Mucosa of stomach (tissue), 1 donor: ENCODE measurements around the gene IMP3.
"Not testable (repeated sequence)": the region's sequence is repeated elsewhere in the genome, so short reads cannot be mapped to it uniquely, and the experiment has no call there.

ENCODE experiments used
- H3K27me3 ChIP-seq: one replicate; pipeline ENCODE4 v1.7.0; 2013; ENCODE audit warnings: mild to moderate bottlenecking, low read length; ENCODE audit not compliant: control insufficient read depth, insufficient read depth
- H3K36me3 ChIP-seq: one replicate; pipeline ENCODE4 v1.7.0; 2013; ENCODE audit warnings: low read length; ENCODE audit not compliant: control insufficient read depth, insufficient read depth
- H3K4me1 ChIP-seq: one replicate; pipeline ENCODE4 v1.7.0; 2013; ENCODE audit warnings: mild to moderate bottlenecking, low read length; ENCODE audit not compliant: control insufficient read depth, insufficient read depth
- H3K4me3 ChIP-seq: one replicate; pipeline ENCODE4 v1.7.0; 2013; ENCODE audit warnings: low read length
- H3K9ac ChIP-seq: one replicate; pipeline ENCODE4 v1.7.0; 2013; ENCODE audit warnings: mild to moderate bottlenecking, low read length, moderate library complexity
- H3K9me3 ChIP-seq: one replicate; pipeline ENCODE4 v1.7.0; 2013; ENCODE audit warnings: mild to moderate bottlenecking, low read length, moderate library complexity; ENCODE audit not compliant: control insufficient read depth
- donor health status: Pancreatic carcinoma.

IMP3 gene, protein sequence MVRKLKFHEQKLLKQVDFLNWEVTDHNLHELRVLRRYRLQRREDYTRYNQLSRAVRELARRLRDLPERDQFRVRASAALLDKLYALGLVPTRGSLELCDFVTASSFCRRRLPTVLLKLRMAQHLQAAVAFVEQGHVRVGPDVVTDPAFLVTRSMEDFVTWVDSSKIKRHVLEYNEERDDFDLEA

GRCh38 chr15:75639709-75640482 lies at the start of gene IMP3:
IMP3 (minus strand) TSS chr15:75640224; CDS start chr15:75640168, 56 bp downstream.
- Histone ChIP-seq H3K36me3 (no peaks in the 10 kb centered on the region), H3K4me3 (peak within 1 kb of the TSS; percentile 52), H3K4me1 (peaks cover 31% of the 10 kb centered on the region), H3K27me3 (no peaks in the 10 kb centered on the region), H3K9me3 (no peaks in the 10 kb centered on the region), H3K9ac (peak within 1 kb of the TSS; percentile 91)

DNA sequence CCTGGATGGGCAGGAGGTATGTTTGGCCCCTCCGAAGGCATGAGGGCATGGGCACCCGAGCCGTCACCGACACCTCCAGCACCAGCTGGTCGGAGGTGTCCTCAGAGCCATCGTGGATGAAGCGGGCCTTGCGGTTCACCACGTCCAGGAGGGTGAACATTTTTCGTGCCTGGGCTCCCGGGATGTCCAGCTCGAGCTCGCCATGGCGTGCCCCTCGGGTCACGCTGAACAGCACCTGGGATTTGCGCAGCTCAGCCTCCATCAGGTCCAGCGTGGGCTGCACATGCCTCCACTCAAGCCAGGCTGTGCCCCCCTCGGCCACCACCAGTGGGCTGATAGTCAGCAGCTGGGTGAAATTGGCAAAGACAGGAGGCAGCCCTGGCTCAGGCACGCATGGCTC lies 49.4 kb upstream of the IMP3 start:
- not testable (repeated sequence) for H3K36me3 ChIP-seq, H3K9ac ChIP-seq, H3K27me3 ChIP-seq, H3K4me3 ChIP-seq, H3K9me3 ChIP-seq
- peaks cover 13% of the 10 kb centered on the region for H3K4me1 ChIP-seq

DNA sequence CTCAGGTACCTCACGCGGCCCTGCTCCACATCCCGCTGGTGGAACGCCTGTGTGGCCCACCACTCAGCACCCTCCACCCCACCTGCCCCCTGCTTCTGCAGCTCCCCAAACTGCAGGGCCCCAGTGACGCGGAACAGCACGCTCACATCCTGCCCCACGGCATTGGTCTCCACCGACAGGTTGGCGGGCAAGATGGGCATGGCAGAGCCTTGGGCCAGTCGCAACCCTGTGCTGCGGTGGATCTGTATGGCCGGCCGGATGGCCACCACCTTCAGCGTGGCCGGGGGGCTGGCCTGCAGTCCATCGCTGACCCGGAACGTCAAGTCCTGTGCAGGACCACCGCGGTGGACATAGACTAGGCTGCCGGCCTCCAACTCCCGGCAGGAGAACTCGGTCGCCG lies 48.8 kb upstream of the IMP3 start:
- no peaks in the 10 kb centered on the region for H3K36me3 ChIP-seq
- no peaks in the 10 kb centered on the region for H3K9me3 ChIP-seq
- H3K4me1 ChIP-seq, result peaks cover 8% of the 10 kb centered on the region
- H3K9ac ChIP-seq, result no peak overlapping the region
- H3K4me3 ChIP-seq, result no peak overlapping the region
- no peaks in the 10 kb centered on the region for H3K27me3 ChIP-seq

DNA sequence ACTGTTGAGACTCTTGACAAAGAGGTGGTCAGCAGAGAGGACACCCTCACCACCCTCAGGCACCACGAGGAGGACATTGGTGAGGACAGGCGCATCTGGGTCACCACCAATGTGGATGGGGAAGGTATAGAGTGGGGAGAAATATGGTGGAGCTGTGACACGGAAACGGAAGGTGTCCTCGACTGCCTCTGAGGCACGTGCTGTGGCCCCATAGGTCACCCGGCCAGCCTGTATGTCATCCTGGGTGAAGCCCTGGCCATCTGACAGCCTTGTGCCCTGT lies 48.2 kb upstream of the IMP3 start:
- H3K9ac ChIP-seq, result no peak overlapping the region
- no peaks in the 10 kb centered on the region for H3K36me3 ChIP-seq
- no peaks in the 10 kb centered on the region for H3K9me3 ChIP-seq
- H3K4me1 ChIP-seq, result peaks cover 8% of the 10 kb centered on the region
- H3K4me3 ChIP-seq, result no peak overlapping the region
- no peaks in the 10 kb centered on the region for H3K27me3 ChIP-seq

- H3K36me3 ChIP-seq, result no peaks in the 10 kb centered on the region
- no peak overlapping the region for H3K9ac ChIP-seq
- no peak overlapping the region for H3K4me3 ChIP-seq
- H3K27me3 ChIP-seq, result no peaks in the 10 kb centered on the region
- no peaks in the 10 kb centered on the region for H3K9me3 ChIP-seq
- peaks cover 9% of the 10 kb centered on the region for H3K4me1 ChIP-seq
These were observed 47.7 kb upstream of the IMP3 start for GRCh38 chr15:75687486-75688277.

DNA sequence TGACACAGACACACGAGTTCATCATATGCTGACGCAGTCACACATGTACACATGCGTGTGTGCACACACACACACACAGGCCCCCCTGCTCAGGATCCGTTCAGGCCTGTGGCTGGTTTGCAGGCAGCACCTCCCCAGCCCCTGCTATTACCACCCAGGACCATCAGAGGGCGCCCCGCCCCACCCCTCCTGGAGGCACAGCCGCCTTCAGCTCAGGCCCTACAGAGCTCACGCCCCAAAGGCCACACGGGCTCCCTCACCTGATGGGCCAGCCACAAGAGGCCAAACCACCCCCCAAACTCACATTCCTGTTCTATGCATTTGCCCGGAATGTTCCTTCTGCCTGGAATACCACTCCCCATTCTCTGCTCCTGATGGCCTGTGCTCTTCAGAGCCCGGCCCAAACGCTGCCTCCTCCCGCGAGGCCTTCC lies 46.2 kb upstream of the IMP3 start:
- not testable (repeated sequence) for H3K4me3 ChIP-seq, H3K4me1 ChIP-seq, H3K36me3 ChIP-seq, H3K9ac ChIP-seq, H3K27me3 ChIP-seq, H3K9me3 ChIP-seq

DNA sequence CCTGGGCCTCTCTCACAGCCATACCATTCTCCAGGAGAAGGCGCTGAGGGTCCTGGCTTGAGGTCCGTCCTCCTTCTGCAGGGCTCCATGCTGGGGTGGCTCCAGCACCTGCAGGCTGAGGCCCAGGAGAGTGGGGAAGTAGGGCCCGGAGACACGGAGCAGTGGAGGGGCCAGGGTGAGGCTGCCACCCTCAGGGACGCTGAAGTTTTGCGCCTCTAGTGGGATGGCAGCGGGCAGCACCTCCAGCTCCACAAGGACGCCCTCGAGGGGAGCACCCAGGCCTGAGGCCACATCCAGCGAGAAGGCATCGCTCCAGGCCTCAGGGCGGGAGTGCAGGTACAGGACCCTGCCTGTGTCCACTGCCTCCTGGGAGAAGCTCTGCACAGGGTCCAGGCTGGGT lies 45.2 kb upstream of the IMP3 start:
- Histone ChIP-seq H3K4me1 (peaks cover 9% of the 10 kb centered on the region), H3K36me3 (no peaks in the 10 kb centered on the region), H3K4me3 (no peak overlapping the region), H3K9me3 (no peaks in the 10 kb centered on the region), H3K27me3 (no peaks in the 10 kb centered on the region), H3K9ac (no peak overlapping the region)

DNA sequence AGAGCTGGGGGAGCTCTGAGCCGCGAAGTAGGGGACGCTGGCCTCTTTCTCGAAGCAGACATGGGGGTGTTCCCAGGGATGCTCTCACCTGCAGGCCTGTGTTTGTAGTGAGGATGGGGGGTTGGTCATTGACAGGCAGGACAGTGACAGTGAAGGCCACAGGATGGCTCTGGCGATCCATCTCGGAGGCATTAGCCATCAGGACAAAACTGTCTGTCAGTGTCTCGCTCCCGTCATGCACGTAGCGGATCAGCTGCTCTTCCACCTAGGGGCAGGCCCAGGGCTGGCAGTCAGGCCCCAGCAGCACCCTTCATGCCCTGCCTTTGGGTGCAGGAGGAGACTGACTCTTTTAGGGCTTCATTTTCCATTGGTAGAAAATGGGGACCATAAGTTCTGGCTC lies 44.6 kb upstream of the IMP3 start:
- H3K4me1 ChIP-seq, result peaks cover 9% of the 10 kb centered on the region
- no peak overlapping the region for H3K9ac ChIP-seq
- no peak overlapping the region for H3K4me3 ChIP-seq
- no peaks in the 10 kb centered on the region for H3K27me3 ChIP-seq
- no peaks in the 10 kb centered on the region for H3K9me3 ChIP-seq
- H3K36me3 ChIP-seq, result no peaks in the 10 kb centered on the region

DNA sequence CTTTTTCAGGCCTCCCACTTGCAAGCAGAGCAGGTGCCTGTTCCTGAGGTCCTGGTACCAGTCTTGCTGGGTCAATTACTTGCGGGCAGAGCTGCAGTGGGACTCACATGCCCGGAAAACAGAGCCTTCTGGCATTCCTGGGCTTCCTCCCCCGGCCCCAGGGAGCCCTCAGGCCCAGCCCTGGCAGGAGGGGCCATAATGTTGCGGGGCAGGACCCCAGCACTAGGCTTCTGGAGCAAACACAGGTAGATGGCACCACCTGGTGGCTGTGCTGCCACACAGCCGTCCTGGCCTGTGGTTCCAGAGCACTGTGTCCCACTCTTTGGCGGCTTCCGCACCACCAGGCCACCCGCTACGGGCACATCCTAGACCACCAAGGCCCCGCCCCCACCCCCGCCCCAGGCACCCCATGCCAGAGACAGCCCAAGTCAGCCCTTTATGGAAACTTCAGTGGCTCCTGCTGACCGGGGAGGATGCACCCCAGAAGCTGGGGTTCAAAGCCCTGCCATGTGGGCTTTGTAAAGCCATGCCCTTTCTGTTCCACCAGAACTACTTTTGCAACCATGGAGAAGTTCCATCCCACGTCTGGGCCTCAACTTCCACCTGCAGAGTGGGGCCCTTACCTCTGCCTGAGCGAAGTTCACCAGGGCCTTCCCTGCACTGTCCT lies 43.8 kb upstream of the IMP3 start:
- not testable (repeated sequence) for H3K9ac ChIP-seq, H3K9me3 ChIP-seq, H3K36me3 ChIP-seq, H3K27me3 ChIP-seq, H3K4me1 ChIP-seq, H3K4me3 ChIP-seq

DNA sequence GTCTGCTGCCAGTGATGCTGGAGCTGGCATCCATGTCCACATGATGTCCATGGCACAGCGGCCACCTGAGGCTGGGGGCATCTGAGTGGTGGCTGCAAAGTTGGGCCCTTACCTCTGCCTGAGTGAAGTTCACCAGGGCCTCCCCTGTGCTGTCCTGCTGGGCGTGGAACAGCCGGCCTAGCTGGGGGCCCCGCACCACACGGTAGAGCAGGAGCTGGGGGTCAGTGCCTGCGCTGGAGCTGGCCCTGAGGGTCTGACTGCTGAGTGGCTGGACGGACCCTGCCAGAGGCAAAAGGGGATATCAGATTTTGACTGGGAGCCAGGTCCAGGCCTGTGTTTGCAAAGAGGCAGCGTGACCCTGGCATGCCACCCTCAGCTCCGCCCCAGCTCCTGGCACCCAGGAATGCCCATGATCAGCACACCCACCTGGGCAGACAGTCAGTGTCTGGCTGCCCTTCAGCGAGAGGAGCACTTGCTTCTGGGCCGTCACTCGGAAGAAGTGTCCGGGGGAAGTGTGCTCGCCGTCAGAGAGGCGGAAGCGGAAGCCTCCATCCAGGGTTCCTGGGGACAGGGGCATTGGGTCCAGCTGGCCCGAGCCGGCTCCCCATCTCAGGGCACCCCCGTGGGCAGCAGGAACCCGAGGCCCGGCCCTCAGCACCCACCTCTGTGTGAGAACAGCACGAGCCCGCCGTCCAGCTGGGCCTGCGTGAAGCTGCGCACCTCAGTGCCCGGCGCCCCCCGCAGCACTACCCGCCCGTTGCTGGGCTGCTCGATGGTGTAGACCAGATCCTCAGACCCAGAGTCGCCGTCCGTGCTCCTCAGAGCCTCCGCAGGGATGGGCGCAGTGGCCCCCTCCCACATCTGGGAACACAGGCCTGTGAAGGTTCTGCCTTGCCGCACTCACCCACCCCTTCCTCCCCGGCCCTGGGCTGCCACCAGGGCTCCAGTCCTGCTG lies 42.4 kb upstream of the IMP3 start:
- Histone ChIP-seq H3K27me3 (no peaks in the 10 kb centered on the region), H3K4me3 (no peak overlapping the region), H3K36me3 (no peaks in the 10 kb centered on the region), H3K4me1 (peaks cover 15% of the 10 kb centered on the region), H3K9ac (no peak overlapping the region), H3K9me3 (no peaks in the 10 kb centered on the region)

- no peaks in the 10 kb centered on the region for H3K9me3 ChIP-seq
- peaks cover 15% of the 10 kb centered on the region for H3K4me1 ChIP-seq
- no peaks in the 10 kb centered on the region for H3K27me3 ChIP-seq
- no peak overlapping the region for H3K4me3 ChIP-seq
- H3K9ac ChIP-seq, result no peak overlapping the region
- H3K36me3 ChIP-seq, result no peaks in the 10 kb centered on the region
These were observed 40.2 kb upstream of the IMP3 start for GRCh38 chr15:75680007-75680789.
